22Rv1 (cell line): ENCODE results near the gene MAGIX.

ENCODE experiments used
- CTCF ChIP-seq: fragments of 450-650 bp; IDR thresholded peaks from 2 replicates; pipeline ENCODE4 v1.5.1; 2017; ENCODE audit warnings: mild to moderate bottlenecking
- ZFX ChIP-seq: fragments of 450-650 bp; IDR thresholded peaks from 2 replicates; pipeline ENCODE4 v1.6.1; 2017; ENCODE audit warnings: antibody characterized with exemption, borderline replicate concordance

GRCh38 chrX:49210406-49210805 lies 47.8 kb downstream of the MAGIX start:
- TF ChIP-seq CTCF = no peak
- TF ChIP-seq ZFX = no peak
